HG02798 (cell line): ENCODE measurements around the gene PCYT1B.
"Not testable (repeated sequence)": the region's sequence is repeated elsewhere in the genome, so short reads cannot be mapped to it uniquely, and the experiment has no call there.

ENCODE experiments used
- ATAC-seq: cut with Tn5 transposase; IDR thresholded peaks from one replicate; pipeline ENCODE4 v1.9.1; 2021; ENCODE audit warnings: mild to moderate bottlenecking; ENCODE audit not compliant: unreplicated experiment, poor library complexity

The PCYT1B gene

DNA sequence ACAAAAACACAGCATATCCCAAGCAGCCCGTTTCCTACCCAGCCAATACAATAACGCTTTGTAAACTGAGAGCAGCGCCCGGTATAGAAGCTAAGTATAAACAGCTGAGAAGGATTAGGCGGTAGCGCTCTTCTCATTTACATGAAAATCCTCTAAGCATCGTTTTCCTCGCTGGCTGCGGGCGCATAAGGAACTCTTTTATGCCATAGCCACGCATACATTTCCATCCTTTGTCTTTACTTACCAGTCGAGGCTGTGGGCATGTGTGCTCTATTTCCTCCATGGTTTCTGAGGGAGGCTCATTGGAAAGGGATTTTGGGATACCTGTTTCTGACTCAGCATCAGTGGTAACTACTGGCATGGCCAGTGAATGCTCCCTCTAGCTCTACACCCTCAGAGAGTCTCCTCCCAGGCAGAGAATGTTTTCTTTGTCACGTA, 383 bp downstream of the PCYT1B start:
- peak; percentile 22 for ATAC-seq

DNA sequence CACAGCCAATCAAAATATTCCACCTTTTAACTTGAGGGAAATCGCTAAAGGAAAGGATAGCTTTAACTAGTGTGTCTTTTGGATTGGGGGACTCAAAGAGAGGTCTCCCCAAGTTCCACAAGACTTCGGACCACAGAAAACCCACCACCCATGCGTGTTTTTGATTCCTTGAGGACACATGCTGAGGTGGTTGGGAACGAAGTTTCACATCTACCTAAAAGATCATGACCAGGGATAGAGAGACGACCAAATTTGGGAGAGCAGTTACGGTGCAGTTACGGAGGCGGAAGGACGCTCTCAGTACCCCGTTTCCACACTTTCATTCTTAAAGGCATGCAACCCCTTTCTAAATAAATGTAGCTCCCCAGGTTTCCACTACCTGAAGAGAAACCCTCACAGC, 1.1 kb downstream of the PCYT1B start:
- ATAC-seq, result no peak

GRCh38 chrX:24643116-24643515, 4.0 kb downstream of the PCYT1B start:
- no peak for ATAC-seq

DNA sequence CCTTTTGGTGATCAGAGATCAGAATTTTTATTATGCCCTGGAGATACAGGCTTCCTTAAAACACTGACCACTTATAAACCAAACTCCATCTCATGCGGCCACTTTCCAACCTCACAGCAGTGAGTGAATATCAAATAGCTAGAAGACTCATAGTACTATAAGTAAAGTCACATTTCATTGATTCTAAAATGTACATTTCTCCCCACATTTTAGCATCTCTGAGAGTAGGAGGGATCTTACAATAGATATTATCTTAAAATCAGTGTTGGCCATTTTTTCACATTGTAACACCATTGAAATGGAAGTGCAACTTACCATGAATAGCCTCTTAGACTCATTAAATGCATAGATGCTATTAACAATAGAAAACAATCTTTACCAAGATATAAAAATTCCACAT, 17.4 kb downstream of the PCYT1B start:
- no peak for ATAC-seq

DNA sequence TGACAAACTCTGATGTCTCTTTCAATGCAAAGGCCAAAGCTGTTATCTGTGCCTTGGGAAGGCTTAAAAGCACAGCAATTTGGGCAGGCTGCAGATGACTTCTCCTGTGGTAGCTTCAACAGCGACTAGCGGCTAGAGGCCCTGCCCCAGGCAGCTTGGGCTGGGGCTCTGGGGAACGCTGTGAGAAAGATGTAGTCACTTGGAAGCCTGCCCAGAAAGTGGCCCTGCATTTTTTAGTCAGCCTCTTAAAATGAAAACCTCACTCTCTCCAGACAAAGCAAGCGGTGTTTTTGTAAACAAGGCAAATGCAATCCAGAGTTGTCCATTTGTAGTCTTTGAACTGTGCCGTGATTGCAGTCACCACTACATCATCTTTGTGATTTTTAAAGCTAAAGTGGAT, 27.5 kb downstream of the PCYT1B start:
- ATAC-seq, result no peak

DNA sequence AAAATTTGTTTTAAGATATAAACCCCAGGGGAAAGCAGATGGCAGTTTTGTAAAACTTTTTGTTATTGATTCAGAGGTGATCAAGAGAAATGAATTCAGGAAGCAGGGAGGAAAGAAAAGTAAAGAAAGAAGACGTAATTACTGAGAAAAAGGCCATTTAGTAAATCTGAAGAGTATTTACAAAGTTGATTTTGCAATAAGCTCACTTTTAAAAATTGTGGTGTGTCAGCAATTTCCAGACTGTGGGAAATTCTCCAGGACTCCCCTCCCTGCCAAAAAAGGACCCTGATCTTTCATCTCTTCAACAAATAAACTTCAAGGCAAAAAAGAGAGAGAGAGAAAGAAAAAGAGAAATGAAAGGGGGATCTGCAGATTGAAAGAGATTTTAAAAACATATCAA, 36.6 kb downstream of the PCYT1B start:
- no peak for ATAC-seq

GRCh38 chrX:24607616-24608015, 39.5 kb downstream of the PCYT1B start:
- no peak for ATAC-seq

DNA sequence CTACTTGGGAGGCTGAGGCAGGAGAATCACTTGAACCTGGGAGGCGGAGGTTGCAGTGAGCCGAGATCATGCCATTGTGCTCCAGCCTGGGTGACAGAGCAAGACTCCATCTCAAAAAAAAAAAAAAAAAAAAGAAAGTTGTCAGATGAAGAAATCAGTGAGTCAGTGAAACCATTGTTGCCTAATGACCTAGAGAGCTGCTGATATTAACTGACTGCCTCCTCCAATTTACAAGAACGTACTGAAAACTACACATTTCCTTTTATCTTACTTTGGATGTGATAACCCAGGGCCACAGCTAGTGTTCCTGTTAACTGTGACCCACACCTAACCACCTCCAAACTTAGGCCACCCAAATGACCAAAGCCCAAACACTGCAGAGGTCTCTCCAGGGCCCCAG, 41.2 kb downstream of the PCYT1B start:
- ATAC-seq, result not testable (repeated sequence)

DNA sequence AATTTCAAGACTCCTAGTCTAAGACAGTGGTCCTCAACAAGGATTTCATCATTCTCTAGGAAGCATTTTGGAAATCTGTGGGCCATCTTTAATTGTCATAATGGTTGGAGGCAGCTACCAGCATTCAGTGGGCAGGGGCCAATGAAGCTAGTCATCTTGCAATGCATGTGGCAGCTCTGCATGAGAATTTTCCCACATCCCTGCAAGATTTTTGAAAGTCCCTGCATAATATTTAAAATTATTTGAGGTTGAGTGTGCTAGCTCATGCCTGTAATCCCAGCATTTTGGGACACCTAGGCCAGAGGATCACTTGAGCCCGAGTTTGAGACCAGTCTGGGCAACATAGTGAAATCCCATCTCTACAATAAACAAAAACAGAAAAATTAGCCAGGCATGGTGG, 44.0 kb downstream of the PCYT1B start:
- ATAC-seq, result no peak

DNA sequence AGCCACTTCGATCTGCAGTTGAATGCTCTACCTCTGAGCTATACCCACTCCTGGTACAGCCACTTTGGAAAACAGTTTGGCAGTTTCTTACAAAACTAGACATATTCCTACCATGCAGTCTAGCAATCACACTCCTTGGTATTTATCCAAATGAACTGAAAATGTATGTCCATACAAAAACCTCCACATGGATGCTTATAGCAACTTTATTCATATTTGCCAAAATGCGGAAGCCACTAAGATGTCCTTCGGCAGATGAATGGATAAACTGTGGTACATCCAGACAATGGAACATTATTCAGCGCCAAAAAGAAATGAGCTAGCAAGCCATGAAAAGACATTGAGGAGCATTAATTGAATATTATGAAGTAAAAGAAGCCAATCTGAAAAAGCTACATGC, 45.3 kb downstream of the PCYT1B start:
- no peak for ATAC-seq

DNA sequence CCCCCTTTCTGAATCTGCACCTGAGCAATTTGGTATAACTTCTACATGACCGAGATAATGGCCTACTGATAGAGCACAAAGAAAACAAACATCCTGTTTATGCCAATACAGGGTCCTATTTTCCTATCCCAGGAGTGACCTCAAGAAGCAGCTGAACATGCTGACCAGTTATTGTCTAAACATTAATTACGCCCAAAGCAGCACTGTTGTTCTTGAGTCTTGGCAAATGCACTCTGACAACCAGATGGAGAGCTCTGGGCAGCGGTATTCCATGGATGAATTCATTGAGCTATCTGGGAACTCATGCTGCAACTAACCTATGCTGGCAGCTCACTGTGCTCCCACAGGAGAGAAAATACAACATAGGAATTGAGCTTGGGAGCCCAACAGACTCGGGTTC, 52.6 kb downstream of the PCYT1B start:
- no peak for ATAC-seq

DNA sequence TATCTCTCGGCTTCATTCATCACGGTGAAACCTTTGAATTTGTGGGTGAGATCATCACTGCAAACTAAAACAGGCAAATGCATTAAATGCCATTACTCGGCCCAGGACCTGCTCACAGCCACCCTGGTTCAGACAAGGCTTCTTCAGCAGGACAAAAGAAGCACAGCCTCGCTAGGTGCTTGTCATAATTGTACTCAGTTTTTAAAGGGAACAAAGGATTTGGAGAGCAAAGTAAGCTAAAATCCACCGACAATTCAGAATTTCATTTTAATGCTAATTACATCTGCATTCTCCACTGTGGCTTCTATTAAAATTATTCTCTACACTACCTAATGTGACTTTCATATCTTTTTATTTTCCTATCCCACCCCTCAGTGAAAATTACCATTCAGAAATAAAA, 57.0 kb downstream of the PCYT1B start:
- no peak for ATAC-seq

- no peak for ATAC-seq
Observed at GRCh38 chrX:24577091-24577490, 70.1 kb downstream of the PCYT1B start.

DNA sequence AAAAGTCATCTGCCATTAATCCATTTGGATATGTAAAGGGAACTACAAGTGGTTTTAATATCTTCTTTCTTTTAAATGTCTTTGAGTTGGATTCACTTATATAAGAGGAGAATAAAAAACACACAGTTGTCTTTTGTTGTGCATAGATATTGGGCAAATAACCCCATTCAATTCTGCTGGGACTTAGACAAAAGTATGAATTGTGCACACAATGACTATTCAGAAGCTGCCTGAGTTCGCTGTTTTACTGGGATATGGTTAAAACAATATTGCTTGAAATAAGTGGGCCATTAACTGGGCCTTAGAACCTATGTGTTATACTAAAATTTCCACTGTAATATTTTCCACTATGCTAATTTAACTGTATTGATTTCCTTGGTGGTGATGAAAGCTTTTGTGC, 71.7 kb downstream of the PCYT1B start:
- no peak for ATAC-seq

GRCh38 chrX:24574743-24575142, 72.4 kb downstream of the PCYT1B start:
- ATAC-seq, result no peak

DNA sequence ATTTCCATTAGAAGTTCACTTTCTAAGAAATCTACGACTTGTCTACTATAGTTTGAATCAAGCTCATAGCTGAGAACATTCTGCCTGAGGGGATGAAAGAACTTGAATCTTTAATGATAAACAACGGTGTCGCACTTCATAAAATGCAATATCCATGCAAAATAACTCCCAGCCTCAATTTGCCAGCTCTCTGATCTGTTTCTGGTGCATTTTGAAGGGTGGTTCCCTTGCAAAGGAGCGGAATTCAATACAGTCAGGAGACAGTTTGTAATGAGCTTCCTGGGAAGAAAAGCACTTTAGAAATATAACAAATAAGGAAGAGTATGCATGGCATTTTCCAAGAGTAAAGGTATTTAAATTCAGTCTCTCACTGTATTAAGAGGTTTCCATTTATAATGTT, 80.0 kb downstream of the PCYT1B start:
- no peak for ATAC-seq

DNA sequence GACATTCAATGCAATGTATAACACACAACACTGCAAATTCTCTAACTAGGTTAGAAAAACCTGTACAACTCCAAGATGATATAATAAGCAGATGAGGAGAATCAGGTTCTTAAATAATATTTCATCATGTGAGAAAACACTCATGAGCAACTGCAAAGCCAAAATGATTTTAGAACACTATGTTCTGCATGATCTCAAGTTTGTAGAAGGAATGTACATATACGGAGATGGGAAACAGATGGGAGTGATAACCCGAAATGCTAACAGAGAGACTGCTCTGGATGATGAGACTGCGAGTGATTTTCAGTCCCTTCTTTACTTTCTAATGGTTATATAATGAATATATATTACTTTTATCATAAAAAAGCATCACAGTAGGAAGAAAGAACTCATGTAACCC, 80.9 kb downstream of the PCYT1B start:
- no peak for ATAC-seq

GRCh38 chrX:24563291-24564010, 83.7 kb downstream of the PCYT1B start:
- ATAC-seq, result no peak

- ATAC-seq, result no peak
Observed at GRCh38 chrX:24561121-24561520, 86.0 kb downstream of the PCYT1B start.

DNA sequence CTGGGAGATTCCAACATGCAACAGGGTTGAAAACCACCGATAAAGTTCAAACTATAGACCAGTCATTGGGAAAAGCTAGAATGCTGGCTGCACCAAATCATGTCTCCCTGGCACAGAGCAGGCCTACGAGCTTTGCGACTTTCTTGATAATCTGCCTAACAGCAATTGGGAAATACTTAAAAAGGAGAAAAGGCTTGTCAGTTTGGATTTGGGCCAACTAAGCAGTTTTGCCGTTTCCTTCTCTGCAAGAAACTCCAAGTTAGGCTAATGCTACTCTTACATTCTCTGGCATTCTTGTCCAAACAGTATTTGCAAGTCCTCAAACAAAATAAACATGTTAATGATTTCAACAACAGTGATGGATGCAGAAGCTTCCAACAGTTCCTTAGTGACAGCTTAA, 94.1 kb downstream of the PCYT1B start:
- ATAC-seq, result no peak

GRCh38 chrX:24550166-24550565, 97.0 kb downstream of the PCYT1B start:
- no peak for ATAC-seq

- ATAC-seq, result no peak
Observed at GRCh38 chrX:24547961-24548360, 99.2 kb downstream of the PCYT1B start.

GRCh38 chrX:24542756-24543155, 104.4 kb downstream of the PCYT1B start:
- no peak for ATAC-seq
